ENCODE measurements around the gene ZNF333. TPM values are rescaled to one million over a fixed set of nuclear protein-coding genes. Genes with fewer than 3 reads are reported as not detected.
"Not testable (repeated sequence)": the region's sequence is repeated elsewhere in the genome, so short reads cannot be mapped to it uniquely, and the experiment has no call there.

ZNF333 gene
- total RNA-seq, 1 donor from 2014 or later = 11.4 TPM

GRCh38 chr19:14695471-14695870, 5.6 kb downstream of the ZNF333 start:
- intact Hi-C loops (cut with micrococcal nuclease) = no loop called here

- intact Hi-C loops (cut with micrococcal nuclease) = no loop called here
These were observed 9.8 kb downstream of the ZNF333 start for GRCh38 chr19:14699641-14700040.

- intact Hi-C loops (cut with micrococcal nuclease) = no loop called here
These were observed 11.0 kb downstream of the ZNF333 start for GRCh38 chr19:14700711-14701375.

GRCh38 chr19:14703833-14704232, 14.0 kb downstream of the ZNF333 start:
- intact Hi-C loops (cut with micrococcal nuclease) = no loop called here

DNA sequence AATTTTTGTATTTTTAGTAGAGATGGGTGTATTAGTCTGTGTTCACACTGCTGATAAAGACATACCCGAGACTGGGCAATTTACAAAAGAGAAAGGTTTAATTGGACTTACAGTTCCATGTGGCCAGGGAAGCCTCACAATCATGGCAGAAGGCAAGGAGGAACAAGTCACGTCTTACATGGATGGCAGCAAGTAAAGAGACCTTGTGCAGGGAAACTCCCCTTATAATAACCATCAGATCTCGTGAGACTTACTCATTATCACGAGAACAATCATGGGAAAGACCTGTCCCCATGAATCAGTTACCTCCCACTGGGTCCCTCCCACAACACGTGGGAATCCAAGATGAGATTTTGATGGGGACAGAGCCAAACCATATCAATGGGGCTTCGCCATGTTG, 14.6 kb downstream of the ZNF333 start:
- intact Hi-C loops (cut with micrococcal nuclease) = no loop called here

DNA sequence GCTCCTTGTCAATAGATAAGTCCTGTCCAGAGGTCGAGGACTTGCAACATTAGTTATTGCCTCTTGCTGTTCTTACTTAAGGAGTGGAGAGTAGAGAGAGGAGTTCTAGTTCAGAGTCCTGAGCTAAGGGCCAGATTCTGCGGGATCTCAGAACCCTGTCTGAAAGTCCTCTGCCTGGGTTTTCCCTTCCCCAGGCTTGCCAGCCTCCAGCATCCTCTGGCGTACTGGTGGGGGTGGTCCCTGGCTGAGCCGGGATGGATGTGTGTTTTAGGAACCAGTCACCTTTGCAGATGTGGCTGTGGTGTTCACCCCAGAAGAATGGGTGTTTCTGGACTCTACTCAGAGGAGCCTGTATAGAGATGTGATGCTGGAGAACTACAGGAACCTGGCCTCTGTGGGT, 26.0 kb downstream of the ZNF333 start:
- intact Hi-C loops (cut with micrococcal nuclease) = no loop called here

- intact Hi-C loops (cut with micrococcal nuclease) = no loop called here
These were observed 28.8 kb downstream of the ZNF333 start for GRCh38 chr19:14718522-14719116.

DNA sequence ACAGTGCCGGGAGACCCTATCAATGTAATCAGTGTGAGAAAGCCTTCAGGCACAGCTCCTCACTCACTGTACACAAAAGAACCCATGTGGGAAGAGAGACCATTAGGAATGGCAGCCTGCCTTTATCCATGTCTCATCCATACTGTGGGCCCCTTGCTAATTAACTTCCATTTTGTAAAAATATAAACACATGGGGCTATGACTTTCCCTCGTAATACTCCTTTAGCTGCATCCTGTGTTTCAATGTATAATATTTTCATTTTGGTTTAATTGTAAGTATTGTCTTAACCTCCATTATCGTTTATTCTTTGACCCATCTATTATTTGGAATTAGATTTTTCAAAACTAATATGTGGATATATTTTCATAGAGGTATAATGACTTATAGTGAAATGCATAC, 29.3 kb downstream of the ZNF333 start:
- intact Hi-C loops (cut with micrococcal nuclease) = no loop called here

DNA sequence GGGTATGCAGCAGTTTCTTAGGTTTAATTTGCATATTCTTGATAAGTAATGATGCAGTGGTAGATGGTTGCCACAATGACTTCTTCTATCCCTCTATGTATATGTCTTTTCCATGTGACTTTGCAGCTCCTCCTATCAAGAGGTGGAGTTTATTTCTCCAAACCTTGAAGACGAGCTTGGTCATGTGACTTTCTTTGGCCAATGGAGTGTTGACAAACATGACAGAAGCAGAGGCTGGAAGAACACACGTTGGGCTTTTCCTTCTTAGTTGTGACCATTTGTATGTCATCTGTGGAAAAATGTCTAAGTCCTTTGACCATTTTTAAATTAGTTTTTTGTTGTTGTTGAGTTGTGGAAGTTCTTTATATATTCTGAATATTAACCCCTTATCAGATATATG, 32.3 kb downstream of the ZNF333 start:
- intact Hi-C loops (cut with micrococcal nuclease) = no loop called here

- intact Hi-C loops (cut with micrococcal nuclease) = no loop called here
These were observed 38.7 kb downstream of the ZNF333 start for GRCh38 chr19:14728595-14728994.

DNA sequence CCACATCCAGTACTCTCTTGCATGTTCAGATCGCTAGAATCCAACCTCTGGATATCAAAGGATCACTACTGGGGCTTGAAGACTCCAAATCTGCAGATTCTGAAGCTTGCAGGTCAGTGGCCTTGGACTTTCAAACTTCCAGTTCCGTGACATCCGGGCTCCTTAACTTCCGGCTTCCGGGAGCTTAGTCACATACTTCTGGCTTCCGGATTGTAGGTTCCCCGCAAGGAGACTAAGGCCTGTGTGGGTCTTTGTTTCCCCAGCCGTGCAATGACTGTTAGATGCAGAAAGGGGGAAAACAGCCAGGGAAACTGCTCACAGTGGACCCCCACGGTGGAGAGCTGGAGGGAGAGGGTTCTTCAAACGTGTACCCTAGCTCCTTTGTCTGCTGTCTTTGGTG, 41.4 kb downstream of the ZNF333 start:
- intact Hi-C loops (cut with micrococcal nuclease) = no loop called here

GRCh38 chr19:14732510-14732909, 42.7 kb downstream of the ZNF333 start:
- intact Hi-C loops (cut with micrococcal nuclease) = no loop called here

- intact Hi-C loops (cut with micrococcal nuclease) = no loop called here
These were observed 43.7 kb downstream of the ZNF333 start for GRCh38 chr19:14733574-14733973.

DNA sequence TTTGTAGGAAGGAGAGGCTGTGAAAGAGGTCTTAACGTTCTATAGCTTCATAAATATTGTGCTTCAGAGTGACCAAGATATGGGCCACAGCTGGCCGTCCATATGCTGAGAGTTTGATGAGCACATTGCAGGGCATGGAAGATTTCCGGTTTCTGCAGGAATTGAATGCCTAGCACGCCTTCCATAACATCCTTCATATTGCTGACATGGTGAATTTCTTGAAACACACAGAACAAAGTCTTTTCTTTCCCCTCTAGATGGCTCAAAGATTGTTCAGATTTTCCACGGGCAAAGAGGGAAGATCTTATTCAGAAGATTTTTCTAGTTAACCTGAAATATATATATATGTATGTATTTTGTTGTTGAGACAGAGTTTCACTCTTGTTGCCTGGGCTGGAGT, 46.1 kb downstream of the ZNF333 start:
- intact Hi-C loops (cut with micrococcal nuclease) = no loop called here

DNA sequence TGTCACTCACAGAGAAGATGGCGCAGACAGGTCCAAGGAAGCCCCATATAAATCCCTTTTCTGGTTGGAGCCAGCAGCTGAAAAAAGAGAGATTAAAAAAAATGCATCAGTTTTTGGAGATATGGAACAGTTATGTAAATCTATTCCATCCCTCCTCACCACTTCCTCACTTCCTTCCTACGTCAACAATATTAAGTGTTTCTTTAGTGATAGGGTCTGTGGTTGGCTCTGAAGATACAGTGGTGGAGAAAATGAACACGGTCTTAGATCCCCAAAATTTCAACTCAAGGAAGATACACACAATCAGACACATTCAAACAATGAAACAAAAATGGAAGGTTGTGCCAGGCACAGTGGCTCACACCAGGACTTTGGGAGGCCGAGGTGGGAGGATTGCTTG, 57.0 kb downstream of the ZNF333 start:
- intact Hi-C loops (cut with micrococcal nuclease) = no loop called here

GRCh38 chr19:14748601-14749000, 58.8 kb downstream of the ZNF333 start:
- intact Hi-C loops (cut with micrococcal nuclease) = no loop called here

- intact Hi-C loops (cut with micrococcal nuclease) = no loop called here
These were observed 69.0 kb downstream of the ZNF333 start for GRCh38 chr19:14758816-14759215.

GRCh38 chr19:14761607-14762006, 71.8 kb downstream of the ZNF333 start:
- intact Hi-C loops (cut with micrococcal nuclease) = no loop called here

DNA sequence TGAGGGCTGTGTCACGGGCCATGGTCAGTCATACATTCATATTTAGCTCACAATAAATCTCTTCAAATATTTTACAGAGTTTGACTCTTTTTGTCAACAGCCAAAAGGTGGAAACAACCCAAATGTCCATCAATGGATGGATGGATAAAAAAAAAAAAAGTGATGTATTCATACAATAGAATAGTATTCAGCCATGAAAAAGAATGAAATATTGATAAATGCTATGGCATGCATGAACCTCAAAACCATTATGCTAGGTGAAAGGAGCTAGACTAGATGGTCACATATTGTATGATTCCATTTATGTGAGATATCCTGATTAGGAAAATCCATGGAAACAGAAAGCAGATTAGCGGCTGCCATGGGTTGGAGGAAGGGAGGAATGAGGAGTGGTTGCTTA, 72.3 kb downstream of the ZNF333 start:
- intact Hi-C loops (cut with micrococcal nuclease) = no loop called here

DNA sequence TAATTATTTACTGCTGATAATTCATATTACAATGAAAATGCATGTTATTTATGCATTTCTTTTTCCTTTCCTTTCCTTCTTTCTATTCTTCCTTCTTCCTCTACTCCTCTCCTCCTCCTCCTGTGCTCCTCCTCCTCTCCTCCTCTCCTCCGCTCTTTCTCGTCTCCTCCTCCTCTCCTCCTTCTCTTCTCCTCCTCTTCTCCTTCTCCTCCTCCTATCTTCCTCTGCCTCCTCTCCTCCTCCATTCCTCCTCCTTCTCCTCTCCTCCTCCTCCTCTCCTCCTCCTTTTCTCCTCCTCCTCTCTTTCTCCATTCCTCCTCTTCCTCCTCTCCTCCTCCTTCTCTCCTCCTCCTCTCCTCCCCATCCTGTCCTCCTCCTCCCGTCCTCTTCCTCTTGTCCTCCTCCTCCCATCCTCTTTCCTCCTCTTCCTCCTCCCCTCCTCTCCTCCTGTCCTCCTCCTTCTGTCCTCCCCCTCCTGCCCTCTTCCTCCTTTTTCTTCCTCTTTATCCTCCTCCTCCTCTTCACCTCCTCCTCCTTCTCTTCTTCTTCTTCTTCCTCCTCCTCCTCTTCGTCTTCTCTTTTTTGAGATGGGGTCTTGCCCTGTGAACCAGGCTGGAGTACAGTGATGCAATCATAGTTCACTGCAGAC, 73.8 kb downstream of the ZNF333 start:
- intact Hi-C loops (cut with micrococcal nuclease) = no loop called here

DNA sequence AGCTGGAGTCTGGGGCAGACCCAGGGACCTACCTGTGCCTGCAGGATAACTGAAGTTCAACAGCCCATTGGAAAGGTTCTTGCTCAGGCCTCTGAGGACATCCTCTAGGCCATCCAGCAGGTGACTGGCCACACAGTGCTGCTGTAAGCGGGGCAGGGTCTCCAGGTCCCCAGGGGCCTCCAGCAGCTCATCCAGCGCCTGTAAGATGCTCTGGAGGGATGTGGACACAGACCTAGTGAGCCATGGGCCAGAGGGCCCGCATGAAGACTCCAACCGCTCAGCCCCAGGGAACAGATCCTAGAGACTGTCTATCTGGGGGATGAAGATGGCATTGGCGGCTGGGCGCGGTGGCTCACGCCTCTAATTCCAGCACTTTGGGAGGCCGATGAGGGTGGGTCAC, 74.6 kb downstream of the ZNF333 start:
- intact Hi-C loops (cut with micrococcal nuclease) = no loop called here

DNA sequence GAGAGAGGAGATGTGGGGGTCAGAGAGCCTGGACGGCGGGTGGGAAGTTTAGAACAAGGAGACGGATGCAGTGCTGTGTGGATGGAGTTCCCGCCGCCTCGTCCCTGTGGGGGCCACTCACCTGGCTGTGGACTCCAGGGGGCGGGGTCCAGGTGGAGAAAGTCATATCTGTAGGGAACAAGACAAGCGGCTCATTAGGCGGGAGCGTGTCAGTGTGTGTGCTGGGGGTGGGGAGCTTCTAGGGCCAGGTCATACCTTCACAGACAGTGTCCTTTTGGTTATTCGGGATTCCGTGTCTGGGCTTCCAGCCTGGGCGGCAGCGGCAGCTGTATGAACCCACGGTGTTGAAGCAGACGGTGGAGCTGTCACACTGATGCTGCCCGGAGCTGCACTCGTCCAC, 75.6 kb downstream of the ZNF333 start:
- intact Hi-C loops (cut with micrococcal nuclease) = not testable (repeated sequence)

- intact Hi-C loops (cut with micrococcal nuclease) = not testable (repeated sequence)
These were observed 76.0 kb downstream of the ZNF333 start for GRCh38 chr19:14765841-14766240.

Measured in T-helper 2 cell treated with Interferon-gamma antibody and Interleukin-4, amounts not matched to agents 100 ng/mL and 5 ng/mL, for 36 hours (primary cell).